Liver (tissue), 9 donors: ENCODE results near the gene RRAS2. TPM values are rescaled to one million over a fixed set of nuclear protein-coding genes. Genes with fewer than 3 reads are reported as not detected.

Source experiments
- DNase-seq: peaks from one replicate; pipeline ENCODE4 v3.0.0-alpha.2; 2017; ENCODE audit warnings: low spot score
- H3K27ac ChIP-seq, 2 donors: one replicate each; pipeline ENCODE4 v1.7.0; 2013; ENCODE audit warnings: inconsistent platforms in 2 of 2, low read length in 2 of 2, control low read depth in 1 of 2, low read depth in 1 of 2, mild to moderate bottlenecking in 1 of 2
- H3K27me3 ChIP-seq, 4 donors: one replicate each; pipeline versions ENCODE4 v1.6.1 to v1.7.0; 2013; ENCODE audit warnings: low read length in 3 of 4, inconsistent platforms in 1 of 4, mild to moderate bottlenecking in 1 of 4, moderate library complexity in 1 of 4; ENCODE audit not compliant: control insufficient read depth in 4 of 4, insufficient read depth in 4 of 4
- H3K36me3 ChIP-seq, 4 donors: one replicate each; pipeline versions ENCODE4 v1.6.1 to v1.7.0; 2013; ENCODE audit warnings: low read length in 3 of 4, mild to moderate bottlenecking in 3 of 4, low read depth in 1 of 4, moderate library complexity in 1 of 4; ENCODE audit not compliant: control insufficient read depth in 4 of 4, insufficient read depth in 3 of 4
- H3K4me1 ChIP-seq, 4 donors: one replicate each; pipeline versions ENCODE4 v1.6.1 to v1.7.0; 2013; ENCODE audit warnings: low read length in 3 of 4, mild to moderate bottlenecking in 3 of 4, moderate library complexity in 1 of 4; ENCODE audit not compliant: control insufficient read depth in 4 of 4, insufficient read depth in 4 of 4
- H3K4me3 ChIP-seq, 3 donors: one replicate each; pipeline versions ENCODE4 v1.6.1 to v1.7.0; 2013; ENCODE audit warnings: low read length in 3 of 3, control low read depth in 1 of 3, low read depth in 1 of 3, mild to moderate bottlenecking in 1 of 3
- H3K9ac ChIP-seq, 2 donors: one replicate each; pipeline ENCODE4 v1.7.0; 2013; ENCODE audit warnings: low read length in 2 of 2, mild to moderate bottlenecking in 2 of 2, moderate library complexity in 2 of 2, control low read depth in 1 of 2, low read depth in 1 of 2
- H3K9me3 ChIP-seq, 4 donors: one replicate each; pipeline versions ENCODE4 v1.6.1 to v1.7.0; 2013; ENCODE audit warnings: low read length in 3 of 4; ENCODE audit not compliant: control insufficient read depth in 4 of 4
- ATF3 ChIP-seq: IDR thresholded peaks from 2 replicates; pipeline ENCODE4 v1.6.1; 2016; ENCODE audit warnings: antibody characterized with exemption
- EGR1 ChIP-seq, 2 donors: IDR thresholded peaks; 2 replicates each; pipeline ENCODE4 v1.6.1; 2016 to 2018; ENCODE audit warnings: antibody characterized with exemption in 2 of 2, low read depth in 2 of 2
- FOXA2 ChIP-seq: IDR thresholded peaks from 2 replicates; pipeline ENCODE4 v1.6.1; 2016; ENCODE audit warnings: antibody characterized with exemption
- GABPA ChIP-seq, 2 donors: IDR thresholded peaks in 1 of 2; conservative IDR thresholded peaks in 1 of 2; 2 replicates each; pipeline ENCODE4 v1.6.1; 2016; ENCODE audit warnings: antibody characterized with exemption in 2 of 2, mild to moderate bottlenecking in 1 of 2, moderate library complexity in 1 of 2
- HNF4A ChIP-seq, 2 donors: conservative IDR thresholded peaks; 2 replicates each; pipeline ENCODE4 v1.6.1; 2016; ENCODE audit warnings: antibody characterized with exemption in 2 of 2, mild to moderate bottlenecking in 2 of 2
- HNF4G ChIP-seq: IDR thresholded peaks from 2 replicates; pipeline ENCODE4 v1.6.1; 2016; ENCODE audit warnings: antibody characterized with exemption
- MAX ChIP-seq: IDR thresholded peaks from 2 replicates; pipeline ENCODE4 v1.6.1; 2016; ENCODE audit warnings: antibody characterized with exemption
- REST ChIP-seq: IDR thresholded peaks from 2 replicates; pipeline ENCODE4 v1.6.1; 2016; ENCODE audit warnings: antibody characterized with exemption, mild to moderate bottlenecking
- RXRA ChIP-seq, 2 donors: IDR thresholded peaks; 2 replicates each; pipeline ENCODE4 v1.6.1; 2017 to 2018; ENCODE audit warnings: antibody characterized with exemption in 2 of 2, mild to moderate bottlenecking in 1 of 2
- YY1 ChIP-seq: IDR thresholded peaks from 2 replicates; pipeline ENCODE4 v1.6.1; 2016; ENCODE audit warnings: antibody characterized with exemption, mild to moderate bottlenecking
- WGBS: extraction: QIAGEN DNeasy Blood & Tissue Kit; methylation state at CpG from one replicate; pipeline ENCODE4 v1.1.7; 2013; 5-methylcytosine and 5-hydroxymethylcytosine counted together
- polyA plus RNA-seq, 2 donors: library from polyadenylated mRNA; stranded (reverse) in 1 of 2; unstranded in 1 of 2; fragments of 200-250 nt in 1 of 2; fragments of >200 nt in 1 of 2; fragmentation: Nextera tagmentation in 1 of 2; extraction: Ambion mirVana in 1 of 2; gene quantifications; one replicate each; pipeline versions ENCODE4 v1.2.1 to v1.2.3, GENCODE V29; 2013 to 2015
- total RNA-seq, 2 donors: library from RNA; depleted of rRNA; stranded (reverse); fragments of >200 nt; gene quantifications; one replicate each; pipeline ENCODE4 v1.2.3, GENCODE V29; 2014
- TF ChIP-seq, protein P1 (sequence below): fragments of 150-350 bp; IDR thresholded peaks from 2 replicates; pipeline ENCODE4 v1.5.1; 2017; ENCODE audit warnings: improper control_type of control experiment, low read depth, low read length; ENCODE audit not compliant: missing input control
- TF ChIP-seq, protein P2 (sequence below): IDR thresholded peaks from 2 replicates; pipeline ENCODE4 v1.6.1; 2016; ENCODE audit warnings: antibody characterized with exemption
- donor health status: healthy.
- donor health status: healthy.
- donor health status: healthy.
- donor health status: healthy.
- donor health status: healthy.

RRAS2 gene
- total and polyA plus RNA-seq, 4 donors: 11.2 to 23.8 (median 17.5) TPM

- H3K4me1 ChIP-seq: peaks cover 0 to 3% (median 0%) of the 10 kb centered on the region in 4 donors
- no peak overlapping the region for H3K9ac ChIP-seq
- 96% methylated on average over 5 of the region's 5 CpGs for WGBS
- no peaks in the 10 kb centered on the region for H3K27me3 ChIP-seq
- DNase-seq: no peak
- TF ChIP-seq HNF4A (conservative IDR thresholded peaks at IDR 0.05) (no peak), HNF4G (no peak), RXRA (IDR thresholded peaks at IDR 0.05) (no peak), GABPA (IDR thresholded peaks at IDR 0.05 in 1 of 2, conservative IDR thresholded peaks at IDR 0.05 in 1 of 2) (no peak), REST (no peak), EGR1 (IDR thresholded peaks at IDR 0.05; ENCODE audit: low read depth in 2 of 2) (no peak), MAX (no peak), FOXA2 (no peak), ATF3 (no peak), YY1 (no peak)
- TF ChIP-seq, protein P1, sequence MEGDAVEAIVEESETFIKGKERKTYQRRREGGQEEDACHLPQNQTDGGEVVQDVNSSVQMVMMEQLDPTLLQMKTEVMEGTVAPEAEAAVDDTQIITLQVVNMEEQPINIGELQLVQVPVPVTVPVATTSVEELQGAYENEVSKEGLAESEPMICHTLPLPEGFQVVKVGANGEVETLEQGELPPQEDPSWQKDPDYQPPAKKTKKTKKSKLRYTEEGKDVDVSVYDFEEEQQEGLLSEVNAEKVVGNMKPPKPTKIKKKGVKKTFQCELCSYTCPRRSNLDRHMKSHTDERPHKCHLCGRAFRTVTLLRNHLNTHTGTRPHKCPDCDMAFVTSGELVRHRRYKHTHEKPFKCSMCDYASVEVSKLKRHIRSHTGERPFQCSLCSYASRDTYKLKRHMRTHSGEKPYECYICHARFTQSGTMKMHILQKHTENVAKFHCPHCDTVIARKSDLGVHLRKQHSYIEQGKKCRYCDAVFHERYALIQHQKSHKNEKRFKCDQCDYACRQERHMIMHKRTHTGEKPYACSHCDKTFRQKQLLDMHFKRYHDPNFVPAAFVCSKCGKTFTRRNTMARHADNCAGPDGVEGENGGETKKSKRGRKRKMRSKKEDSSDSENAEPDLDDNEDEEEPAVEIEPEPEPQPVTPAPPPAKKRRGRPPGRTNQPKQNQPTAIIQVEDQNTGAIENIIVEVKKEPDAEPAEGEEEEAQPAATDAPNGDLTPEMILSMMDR: no peak
- TF ChIP-seq, protein P2, sequence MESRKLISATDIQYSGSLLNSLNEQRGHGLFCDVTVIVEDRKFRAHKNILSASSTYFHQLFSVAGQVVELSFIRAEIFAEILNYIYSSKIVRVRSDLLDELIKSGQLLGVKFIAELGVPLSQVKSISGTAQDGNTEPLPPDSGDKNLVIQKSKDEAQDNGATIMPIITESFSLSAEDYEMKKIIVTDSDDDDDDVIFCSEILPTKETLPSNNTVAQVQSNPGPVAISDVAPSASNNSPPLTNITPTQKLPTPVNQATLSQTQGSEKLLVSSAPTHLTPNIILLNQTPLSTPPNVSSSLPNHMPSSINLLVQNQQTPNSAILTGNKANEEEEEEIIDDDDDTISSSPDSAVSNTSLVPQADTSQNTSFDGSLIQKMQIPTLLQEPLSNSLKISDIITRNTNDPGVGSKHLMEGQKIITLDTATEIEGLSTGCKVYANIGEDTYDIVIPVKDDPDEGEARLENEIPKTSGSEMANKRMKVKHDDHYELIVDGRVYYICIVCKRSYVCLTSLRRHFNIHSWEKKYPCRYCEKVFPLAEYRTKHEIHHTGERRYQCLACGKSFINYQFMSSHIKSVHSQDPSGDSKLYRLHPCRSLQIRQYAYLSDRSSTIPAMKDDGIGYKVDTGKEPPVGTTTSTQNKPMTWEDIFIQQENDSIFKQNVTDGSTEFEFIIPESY: no peak
- no peaks in the 10 kb centered on the region for H3K9me3 ChIP-seq
- no peak overlapping the region for H3K27ac ChIP-seq
- H3K4me3 ChIP-seq: no peak overlapping the region
- H3K36me3 ChIP-seq: no peaks in the 10 kb centered on the region
Observed at GRCh38 chr11:14393129-14393528, 34.1 kb upstream of the RRAS2 start.

DNA sequence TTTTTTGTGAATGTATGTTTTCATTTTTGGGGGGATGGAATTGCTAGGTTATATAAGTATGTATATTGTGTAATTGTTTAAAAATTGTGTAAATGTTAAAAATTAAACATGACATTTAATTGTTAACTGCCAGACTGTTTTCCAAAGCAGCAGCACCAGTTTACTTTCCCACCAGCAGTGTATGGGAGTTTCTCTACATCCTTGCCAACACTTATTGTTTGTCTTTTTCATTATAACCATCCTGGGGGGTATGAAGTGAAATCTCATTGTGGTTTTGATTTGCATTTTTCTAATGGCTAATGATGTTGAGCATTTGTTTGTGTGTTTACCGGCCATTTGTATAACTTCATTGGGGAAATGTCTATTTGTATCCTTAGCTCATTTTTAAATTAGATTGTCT lies 31.7 kb upstream of the RRAS2 start:
- 96% methylated on average over 1 of the region's 1 CpG for WGBS
- no peaks in the 10 kb centered on the region for H3K27me3 ChIP-seq
- H3K4me3 ChIP-seq: no peak overlapping the region
- H3K9me3 ChIP-seq: no peaks in the 10 kb centered on the region
- H3K9ac ChIP-seq: no peak overlapping the region
- peaks cover 0 to 3% (median 0%) of the 10 kb centered on the region in 4 donors for H3K4me1 ChIP-seq
- TF ChIP-seq YY1: no peak
- no peak for TF ChIP-seq HNF4G
- no peak for TF ChIP-seq GABPA (IDR thresholded peaks at IDR 0.05 in 1 of 2, conservative IDR thresholded peaks at IDR 0.05 in 1 of 2)
- no peaks in the 10 kb centered on the region for H3K36me3 ChIP-seq
- no peak overlapping the region for H3K27ac ChIP-seq
- DNase-seq: no peak
